ENCODE measurements around the gene CCDC8.
"Not testable (repeated sequence)": the region's sequence is repeated elsewhere in the genome, so short reads cannot be mapped to it uniquely, and the experiment has no call there.

Gene CCDC8

DNA sequence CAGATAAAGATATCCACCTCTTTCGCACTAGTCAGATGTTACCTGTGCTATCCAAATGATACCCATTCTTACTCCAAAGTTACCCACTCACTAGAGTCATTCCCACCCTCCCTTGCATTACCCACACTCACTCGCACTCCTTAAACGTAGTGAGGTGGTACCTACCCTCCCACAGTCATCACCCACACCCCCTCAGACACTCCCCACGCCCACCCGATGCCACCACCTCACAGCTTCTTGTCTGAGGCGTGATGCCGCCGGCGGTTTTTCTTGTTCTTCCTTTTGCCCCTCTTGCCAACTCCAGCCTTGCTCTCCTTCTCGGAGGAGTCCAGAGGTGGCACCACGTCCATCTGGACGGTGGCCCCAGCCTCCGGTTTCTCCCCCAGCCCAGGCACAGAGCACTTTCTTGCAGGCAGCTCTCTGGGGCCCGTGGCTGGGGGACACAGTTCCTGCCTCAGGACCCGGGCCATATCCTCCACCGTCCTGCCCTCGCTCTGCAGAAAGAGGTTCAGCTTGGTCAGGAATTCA is 14.2 kb upstream of the CCDC8 start:
- DNase-seq, result no peak

DNA sequence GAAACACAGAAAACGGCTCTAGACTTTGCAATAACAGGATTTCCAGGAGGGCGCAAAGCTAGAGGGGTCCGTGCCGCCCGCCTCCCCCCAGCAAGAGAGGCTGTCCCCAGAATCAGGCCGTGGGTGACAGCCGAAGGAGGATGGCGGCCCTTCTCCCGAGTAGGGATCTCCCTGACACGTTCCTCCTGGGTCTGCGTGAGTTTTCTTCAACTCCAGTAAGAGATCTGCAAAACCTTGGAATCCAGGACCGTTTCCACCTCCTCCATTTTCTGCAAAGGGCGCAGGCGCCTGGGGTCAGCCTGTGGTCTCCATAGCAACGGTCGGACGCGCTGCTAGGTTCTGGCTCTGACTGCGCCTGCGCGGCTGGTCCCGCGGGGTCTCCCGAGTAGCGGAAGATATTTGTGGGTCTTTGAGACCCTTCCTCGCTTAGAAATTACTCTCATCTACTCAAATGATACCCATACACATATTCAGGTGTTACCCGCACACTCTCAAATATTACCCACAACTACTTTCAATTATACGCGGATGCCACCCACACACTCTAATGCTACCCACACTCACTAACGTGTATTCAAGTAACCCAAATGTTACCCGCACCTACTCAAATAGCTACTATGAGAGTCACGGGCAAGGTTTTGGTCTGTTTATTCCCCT is 13.3 kb upstream of the CCDC8 start:
- peak; percentile 81 for DNase-seq

DNA sequence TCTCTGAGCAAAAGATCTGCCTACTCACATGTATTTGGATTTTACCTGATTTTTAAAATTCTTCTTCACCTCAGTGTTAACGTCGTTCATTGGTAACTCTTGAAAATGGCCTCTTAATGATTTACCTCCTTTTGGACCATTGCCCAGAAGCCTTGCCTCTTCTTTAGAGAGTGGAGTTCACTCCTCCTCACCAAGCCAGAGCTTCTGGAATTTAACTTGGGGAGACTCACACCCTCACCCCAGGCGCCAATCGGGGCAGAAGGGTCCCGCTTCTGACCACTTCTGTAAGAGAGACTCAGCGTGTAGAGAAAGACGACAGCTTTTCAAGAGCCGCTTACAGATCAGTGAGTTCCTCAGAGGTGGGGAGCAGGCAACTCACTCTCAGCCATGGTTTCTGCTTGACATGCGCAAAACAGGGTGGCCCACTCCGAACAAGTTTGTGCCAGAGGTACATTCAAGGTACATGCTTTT is 12.7 kb upstream of the CCDC8 start:
- DNase-seq, result no peak

DNA sequence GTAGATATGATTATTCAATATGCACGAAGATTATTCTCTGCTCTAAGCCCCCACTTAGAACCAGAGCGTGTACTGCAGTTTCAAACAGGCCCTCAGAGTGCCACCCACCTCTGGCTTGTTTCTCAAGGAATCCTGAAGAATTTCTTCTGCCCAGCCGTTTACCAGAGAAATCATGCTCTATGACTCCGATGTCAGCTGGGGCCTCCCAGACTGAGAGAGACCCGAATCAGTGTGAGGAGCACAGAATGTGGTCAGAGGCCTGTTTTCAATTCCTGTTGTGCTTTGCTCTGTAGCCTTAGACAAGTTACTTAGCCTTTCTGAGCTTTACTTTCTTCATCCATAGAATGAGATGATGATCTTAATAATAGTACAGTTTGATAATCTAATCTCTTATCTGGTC is 9.8 kb upstream of the CCDC8 start:
- no peak for DNase-seq

DNA sequence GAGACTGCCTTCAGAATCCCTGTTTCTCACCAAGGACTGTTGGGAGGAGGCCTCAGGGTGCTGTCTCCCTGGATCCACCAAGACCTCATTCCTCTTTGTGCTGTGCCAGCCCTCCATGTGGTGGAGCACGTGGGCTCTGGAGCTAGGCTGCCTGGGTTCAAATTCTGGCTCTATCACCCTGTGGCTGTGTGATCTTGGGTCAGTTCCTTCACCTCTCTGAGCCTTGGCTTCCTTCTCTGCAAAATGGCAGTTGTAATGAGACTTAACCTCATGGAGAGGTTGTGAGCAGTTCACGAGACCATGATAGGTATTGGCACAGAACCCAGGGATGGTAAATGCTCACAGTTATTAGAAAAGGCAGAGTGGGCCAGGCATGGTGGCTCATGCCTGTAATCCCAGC is 9.0 kb upstream of the CCDC8 start:
- no peak for DNase-seq

DNA sequence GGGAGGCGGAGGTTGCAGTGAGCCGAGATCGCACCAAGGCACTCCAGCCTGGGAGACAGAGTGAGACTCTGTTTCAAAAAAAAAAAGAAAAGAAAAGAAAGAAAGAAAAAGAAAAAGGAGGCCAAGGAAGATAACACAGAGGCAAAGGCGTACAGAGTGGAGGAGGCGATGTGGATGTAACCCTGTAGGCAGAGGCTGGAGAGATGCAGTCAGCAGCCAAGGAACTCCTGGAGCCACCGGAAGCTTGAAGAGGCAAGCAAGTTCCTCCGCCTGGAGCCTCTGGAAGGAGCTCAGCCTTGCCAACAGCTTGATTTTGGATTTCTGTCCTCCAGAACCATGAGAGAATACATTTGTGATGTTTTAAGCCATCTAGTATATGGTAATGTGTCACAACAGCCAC is 6.7 kb upstream of the CCDC8 start:
- no peak for DNase-seq

DNA sequence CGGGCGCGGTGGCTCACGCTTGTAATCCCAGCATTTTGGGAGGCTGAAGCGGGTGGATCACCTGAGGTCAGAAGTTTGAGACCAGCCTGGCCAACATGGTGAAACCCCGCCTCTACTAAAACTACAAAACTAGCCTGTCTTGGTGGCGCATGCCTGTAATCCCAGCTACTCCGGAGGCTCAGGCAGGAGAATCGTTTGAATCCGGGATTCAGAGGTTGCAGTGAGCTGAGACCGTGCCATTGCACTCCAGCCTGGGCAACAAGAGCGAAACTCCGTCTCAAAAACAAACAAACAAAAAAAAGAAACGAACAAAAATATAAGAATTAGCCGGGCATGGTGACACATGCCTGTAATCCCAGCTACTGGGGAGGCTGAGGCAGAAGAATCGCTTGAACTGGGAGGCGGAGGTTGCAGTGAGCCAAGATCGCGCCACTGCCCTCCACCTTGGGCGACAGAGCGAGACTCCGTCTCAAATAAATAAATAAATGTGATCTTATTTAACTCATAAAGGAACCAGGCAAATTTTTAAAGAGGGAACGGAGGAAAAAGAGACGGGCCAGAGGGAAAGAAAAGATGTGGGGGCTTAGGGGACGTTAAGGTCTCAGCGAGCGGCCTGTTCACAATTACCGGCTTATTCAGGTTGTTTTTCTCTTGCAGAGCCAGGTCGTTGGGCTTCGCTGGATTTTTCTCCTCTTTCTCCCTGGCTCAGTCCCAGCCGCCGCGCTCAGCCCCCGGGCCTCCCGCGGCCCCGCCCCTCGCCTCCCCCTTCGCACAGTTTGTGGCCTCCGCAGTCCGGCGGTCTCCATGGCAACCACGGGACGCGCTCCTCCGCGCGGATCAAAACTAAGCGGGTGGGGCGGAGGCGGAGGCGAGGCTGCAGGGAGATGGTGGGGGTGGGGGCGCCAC is 2.7 kb upstream of the CCDC8 start:
- not testable (repeated sequence) for DNase-seq

DNA sequence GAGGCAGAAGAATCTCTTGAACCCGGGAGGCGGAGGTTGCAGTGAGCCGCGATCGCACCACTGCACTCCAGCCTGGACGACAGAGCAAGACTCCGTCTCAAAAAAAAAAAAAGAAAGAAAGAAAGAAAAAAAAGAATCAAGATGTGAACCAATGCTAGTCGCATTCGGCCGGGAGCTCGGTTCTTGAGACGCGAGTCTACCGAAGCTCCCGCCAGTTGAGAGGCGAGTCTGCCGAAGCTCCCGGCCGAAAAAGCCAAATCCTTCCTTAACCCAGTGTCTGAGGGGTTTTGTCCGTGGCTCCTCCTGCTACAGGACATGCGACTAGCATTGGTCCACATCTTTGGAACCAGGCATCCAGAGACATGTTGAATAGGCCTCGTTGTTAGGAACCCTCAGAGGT is 1.5 kb upstream of the CCDC8 start:
- not testable (repeated sequence) for DNase-seq

DNA sequence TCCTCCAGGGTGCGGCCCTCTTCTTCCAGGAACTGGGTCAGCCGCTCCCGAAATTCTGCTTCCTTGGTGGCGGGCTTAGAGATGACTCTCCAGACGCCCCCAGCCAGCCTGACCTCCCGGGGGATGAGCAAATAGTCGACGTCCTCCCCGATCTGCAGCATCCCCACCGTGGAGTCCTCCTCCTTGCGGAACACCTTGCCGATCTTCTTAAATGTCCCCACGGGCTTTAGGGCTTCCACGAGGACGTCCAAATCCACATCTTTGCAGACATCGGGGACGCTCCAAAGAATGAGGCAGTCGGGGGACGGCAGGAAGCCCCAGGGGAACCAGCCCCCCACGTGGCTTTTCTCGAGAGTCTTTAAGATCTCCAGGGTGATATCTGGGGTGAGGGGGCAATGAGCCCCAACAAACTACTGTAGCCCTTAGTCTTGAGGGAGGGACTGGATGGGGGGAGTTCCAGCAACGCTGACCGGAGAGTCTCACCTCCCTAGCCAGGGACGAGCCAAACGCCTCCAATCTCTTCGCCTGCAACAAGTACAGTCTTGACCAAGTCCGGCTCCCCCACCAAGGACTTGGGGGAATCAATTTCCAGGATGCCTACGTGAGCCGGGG is 608 bp downstream of the CCDC8 start:
- DNase-seq, result no peak

DNA sequence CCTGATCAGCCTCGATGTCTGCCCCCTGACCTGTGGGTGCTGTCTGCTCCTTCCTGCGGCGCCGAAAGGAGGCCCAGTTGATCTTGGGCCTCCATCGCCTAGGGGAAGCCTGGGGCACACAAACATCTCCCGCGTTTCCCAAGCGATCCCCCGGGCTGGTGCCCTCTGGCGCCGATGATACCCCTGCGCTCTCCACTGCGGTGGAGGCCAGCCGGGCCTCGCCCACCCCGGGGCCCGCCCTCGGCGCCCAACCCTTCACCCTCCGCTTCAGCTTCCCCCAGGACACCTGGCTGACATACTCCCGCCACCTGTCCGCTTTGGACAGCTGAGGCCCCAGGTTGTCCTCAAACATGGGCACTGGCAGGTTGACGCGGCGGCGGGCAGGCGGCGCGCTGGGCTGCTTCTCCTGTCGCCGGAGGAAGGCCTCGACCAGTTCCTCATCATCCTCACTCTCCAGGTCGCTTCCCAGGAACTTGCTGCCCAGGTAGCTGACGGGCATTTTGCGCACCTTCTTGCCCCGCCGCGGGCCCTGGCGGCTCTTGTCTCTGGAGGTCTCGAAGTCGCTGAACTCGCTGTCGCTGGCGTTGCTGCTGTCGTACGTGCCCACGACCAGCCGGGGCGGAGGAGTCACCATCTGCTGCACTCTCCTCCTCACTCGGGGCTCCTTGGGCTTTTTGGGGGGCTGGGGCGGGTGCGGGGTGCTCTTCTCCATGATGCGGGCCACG is 1.3 kb downstream of the CCDC8 start:
- DNase-seq, result no peak

DNA sequence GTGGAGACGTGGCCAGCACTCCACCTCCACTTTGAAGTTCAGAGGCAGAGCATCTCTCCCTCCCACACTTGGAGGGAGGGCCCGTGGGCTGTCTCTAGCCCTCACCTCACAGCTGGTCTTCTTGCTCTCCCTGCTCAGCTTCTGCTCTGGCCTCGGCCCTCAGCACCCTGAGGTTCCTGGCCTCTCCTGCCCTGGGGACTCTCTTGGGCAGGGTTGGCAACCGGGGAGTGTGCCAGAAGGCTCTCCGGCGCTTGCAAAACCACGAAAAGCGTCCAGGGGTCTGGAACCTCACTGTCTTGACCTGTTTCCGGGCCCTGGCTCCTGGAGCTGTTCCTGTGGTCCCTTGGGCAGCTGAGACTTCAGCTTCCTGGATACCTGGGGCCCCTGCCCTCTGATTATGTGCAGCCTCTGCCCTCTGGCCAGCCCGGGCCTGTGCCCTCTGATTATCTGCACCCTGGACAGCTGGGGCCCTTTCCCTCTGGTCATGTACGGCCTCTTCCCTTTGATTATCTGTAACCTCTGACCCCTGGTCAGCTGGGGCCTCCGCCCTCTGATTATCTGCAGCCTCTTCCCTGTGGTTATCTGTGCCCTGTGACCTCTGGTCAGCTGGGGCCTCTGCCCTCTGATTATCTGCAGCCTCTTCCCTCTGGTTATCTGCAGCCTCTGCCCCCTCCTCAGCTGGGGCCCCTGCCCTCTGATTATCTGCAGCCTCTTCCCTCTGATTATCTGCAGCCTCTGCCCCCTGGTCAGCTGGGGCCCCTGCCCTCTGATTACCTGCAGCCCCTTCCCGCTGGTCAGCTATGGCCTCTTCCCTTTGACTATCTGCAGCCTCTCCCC is 2.1 kb downstream of the CCDC8 start:
- DNase-seq, result no peak

DNA sequence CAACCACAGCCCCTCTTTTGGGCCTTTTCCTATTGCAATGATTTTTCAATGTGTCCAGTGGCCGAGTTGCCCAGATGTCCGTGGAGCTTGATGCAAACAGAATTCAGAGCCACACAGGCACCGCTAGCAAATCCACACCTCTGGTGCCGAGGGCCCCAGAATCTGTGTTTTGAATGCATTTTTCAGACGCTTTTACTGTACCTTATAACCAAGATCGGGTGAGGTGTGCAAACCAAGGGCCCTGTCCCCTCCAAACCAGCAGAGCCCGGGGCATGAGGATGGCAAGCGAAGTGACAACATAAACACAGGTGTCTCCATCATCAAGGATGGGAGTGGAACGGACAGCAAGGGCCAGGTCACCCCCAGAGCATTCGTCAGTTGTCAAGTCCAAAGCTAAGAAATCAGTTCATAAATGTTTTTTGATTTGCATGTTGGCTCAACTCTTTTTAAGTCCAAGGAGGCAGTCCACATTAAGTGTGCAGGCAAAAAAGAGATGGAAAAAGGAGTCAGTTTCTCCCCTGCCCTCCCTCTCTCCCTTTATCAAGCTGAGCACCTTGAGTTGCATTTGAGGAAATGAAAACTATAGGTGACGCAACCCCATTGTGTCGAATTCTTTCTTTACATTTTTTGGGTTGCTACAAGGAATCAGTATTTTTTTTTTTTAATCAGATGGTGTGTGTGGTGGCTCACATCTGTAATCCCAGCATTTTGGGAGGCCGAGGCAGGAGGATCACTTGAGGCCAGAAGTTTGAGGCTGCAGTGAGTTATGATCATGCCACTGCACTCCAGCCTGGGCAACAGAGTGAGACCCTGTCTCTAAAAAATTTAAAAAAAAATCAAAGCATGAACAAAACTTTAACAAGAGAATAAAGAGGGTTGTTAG is 2.9 kb downstream of the CCDC8 start:
- DNase-seq, result no peak

DNA sequence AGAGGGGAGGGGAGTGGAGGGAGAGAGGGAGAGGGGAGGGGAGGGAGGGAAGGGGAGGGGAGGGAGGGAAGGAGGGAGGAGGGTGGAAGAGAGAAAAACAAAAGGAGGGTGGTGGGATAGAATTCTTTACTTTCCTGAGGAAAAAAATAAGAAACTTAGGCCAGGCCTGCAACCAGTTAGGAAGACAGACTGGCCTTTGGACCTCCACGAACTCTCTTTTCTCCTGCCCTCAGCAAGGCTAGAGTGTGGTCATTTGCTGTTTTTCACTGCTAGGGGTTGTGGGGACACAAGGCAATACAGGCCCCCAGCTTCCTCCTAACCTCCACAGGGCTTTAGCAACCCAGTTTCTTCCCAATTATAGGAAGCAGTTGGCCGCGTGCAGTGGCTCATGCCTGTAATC is 4.2 kb downstream of the CCDC8 start:
- DNase-seq, result no peak

DNA sequence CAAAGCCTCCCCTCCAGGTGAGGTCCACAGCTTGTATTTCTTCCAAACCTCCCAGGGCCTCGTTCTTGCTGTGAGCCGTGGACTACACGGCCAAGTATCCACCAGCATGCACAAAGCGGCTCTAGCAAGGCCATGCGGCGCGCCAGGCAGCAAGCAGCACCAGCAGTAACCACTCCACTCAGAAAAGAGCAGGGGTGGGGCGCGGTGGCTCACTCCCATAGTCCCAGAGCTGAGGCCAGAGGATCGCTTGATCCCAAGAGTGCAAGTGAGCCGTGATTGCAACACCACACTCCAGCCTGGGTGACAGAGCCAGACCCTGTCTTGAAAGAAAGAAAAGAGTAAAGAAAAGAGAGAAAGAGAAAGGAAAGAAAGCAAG is 4.7 kb downstream of the CCDC8 start:
- no peak for DNase-seq

DNA sequence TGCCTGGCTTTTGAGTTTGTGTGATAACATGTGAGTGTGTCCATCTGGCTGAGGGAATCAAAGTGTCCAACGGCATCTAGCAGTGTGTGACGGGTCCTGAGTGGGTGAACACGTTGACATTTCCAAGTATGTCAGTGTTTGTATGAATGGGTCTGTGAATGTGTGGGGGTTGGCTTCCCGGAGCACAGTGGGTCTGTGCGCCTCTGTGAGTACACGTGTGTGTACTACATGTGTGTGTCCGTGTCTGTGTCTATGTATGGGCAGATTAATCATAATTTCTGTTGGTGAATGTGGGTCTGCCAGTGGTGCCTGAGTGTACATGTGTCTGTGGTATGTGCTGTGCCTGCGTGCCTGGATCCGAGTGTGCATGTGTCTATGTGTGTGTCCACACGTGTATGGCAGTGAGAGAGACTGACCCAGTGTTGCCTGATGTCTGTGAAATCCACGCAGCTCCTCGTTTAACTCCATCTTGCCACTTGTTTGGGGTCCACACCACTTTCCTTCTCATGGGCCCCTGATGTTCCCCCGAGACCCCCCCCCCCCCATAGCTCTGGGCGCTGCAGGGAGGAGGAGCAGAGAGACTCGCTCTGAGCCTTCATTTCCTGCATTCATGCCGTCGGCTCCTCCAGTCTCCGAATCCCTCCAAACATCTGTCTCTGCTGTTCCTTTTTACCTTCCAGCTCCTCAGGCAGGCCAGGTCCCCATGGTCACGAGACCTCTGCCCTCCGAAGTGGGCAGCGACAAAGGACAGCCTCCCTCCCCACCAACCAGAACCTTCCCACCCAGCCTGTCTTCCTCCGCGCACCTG is 5.3 kb downstream of the CCDC8 start:
- no peak for DNase-seq

DNA sequence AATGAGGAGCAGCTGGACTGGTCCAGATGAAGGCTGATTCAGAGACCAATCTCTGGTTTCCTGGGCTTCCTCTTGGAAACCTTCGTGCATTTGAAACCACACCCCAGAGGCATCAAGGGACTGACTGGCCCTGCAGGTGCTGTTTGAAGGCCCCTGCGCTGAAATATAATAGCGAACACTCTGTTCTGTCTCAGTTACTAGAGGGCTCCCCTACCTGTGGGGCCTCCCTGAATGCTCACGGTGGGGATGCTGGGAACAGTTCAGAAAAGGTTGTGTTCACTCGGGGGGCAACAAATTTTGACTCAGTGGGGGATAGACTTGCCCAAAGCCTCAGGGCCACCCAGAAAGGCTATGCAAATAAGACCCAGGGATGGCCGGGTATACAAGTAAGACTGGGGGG is 6.4 kb downstream of the CCDC8 start:
- DNase-seq, result no peak

DNA sequence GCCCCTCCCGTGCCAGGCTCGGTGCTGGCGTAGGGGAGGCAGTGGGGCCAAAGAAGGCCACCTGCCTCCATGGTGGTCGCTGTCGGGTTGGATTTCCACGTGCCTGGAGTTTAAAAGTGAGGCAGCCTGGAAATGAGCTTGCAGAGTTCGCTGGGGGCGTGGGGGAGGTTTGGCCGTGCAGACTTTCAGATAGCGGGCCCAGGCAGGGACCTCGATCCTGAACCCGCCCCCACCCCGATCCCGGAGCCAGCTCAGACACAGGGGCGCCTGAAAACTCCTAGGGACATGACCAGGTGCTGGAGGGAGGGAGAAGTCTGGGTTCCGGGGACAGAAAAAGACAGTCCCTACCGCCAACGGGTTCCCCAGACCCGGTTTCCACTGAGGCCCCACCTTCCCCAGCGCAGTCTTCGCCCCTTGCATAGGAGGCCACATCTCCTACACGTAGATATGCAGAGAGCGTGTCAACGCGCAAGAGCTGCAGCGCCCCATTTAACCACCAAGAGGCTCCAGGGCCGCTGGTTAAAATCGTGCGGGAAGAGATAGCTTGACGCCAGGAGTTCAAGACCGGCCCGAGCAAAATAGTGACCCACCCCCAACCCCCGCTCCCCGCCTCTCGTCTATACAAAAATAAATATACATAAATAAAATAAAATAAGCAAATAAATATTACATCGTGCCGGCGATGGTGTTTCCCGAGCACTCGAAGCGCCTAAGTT is 8.5 kb downstream of the CCDC8 start:
- no peak for DNase-seq

DNA sequence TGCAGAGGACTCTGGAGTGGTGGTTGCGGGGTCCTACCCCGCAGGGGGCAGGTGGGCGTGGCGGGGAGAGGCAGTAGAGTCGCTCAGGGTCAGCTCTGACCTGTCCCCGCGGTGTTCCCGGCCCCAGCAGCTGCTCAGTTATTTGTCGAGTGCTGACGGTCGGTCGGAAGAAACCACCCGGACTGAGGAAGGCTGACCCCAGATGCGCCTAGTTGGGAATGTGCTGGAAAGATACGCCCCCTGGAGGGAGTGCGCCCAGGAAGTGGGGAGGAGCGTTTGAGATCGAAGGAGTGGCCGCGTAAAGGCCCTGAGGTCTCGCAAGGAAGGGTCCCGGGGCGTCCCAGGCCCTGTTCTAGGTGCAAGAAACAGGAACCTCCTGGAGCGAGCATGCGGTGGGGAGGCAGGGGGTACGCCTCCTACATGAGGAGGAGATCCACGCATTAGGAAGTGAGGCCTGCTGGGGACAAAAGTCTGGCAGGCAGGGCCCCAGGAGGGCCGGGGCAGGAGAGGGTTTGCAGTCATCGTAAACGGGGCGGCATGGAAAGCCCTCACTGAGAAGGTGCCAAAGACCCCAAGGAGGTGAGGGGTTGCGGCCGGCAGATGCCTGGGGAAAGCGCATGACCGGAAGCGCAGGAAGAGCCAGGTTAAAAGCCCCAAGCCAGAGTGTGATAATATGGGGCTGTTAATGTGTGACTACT is 9.2 kb downstream of the CCDC8 start:
- peak; percentile 66 for DNase-seq

DNA sequence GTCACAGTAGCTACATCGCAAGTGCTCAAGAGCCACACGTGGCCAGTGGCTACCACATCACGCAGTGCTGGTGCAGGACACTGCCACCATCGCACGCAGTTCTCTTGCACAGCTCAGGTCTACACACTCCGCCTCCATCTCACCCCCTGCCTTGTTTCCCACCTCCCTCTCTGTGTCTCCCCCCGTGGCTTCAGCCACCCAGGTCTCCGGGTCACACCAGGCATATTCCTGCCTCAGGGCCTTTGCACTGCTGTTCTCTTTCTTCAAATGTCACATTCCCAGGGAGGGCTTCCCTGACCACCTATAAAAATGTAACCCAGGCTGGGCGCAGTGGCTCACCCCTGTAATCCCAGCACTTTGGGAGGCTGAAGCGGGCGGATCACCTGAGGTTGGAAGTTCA is 10.6 kb downstream of the CCDC8 start:
- DNase-seq, result no peak

Data from activated CD8-positive, alpha-beta memory T cell treated with anti-CD3 and anti-CD28 coated beads for 24 hours (primary cell).